Measurements from ENCODE around the gene MUS81. TPM values are rescaled to one million over a fixed set of nuclear protein-coding genes. Genes with fewer than 3 reads are reported as not detected.

MUS81 gene
- total and polyA plus RNA-seq, 2 of the 13 experiments (the other 11 are each of a cell fraction or from before 2014, with no cell fraction given): 25.6 to 30.2 TPM

DNA sequence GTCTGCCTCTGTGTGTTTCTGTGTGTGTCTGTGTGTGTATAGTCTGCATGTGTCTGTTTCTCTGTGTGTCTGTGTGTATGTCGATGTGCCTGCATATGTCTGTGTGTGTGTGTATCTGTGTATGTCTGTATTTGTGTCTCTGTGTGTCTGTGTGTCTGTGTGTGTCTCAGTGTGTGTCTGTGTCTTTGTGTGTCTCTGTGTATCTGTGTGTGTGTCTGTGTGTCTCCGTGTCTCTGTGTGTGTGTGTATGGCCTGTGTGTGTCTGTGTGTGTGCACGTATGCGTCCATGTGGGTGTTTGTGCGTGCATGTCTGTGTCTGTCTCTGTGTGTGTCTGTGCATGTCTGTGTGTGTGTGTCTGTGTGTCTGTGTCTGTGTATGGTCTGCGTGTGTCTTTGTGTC is 26.0 kb upstream of the MUS81 start:
- Histone ChIP-seq H3K27me3 (ENCODE audit: control insufficient read depth in 1 of 2, insufficient read depth in 2 of 2, low read length in 2 of 2) (peaks cover 0 to 26% of the 10 kb centered on the region in 2 experiments; a peak in 1 of 5 replicates), H3K4me1 (ENCODE audit: insufficient read depth, low read length) (no peaks in the 10 kb centered on the region), H3K79me2 (ENCODE audit: insufficient read depth, low read length) (no peaks in the 10 kb centered on the region), H2AFZ (ENCODE audit: low read length) (no peak overlapping the region), H3K36me3 (replicated peaks in 1 of 2; ENCODE audit: control insufficient read depth in 1 of 2, insufficient read depth in 2 of 2, low read length in 2 of 2) (no peaks in the 10 kb centered on the region), H3K4me2 (ENCODE audit: low read depth, low read length) (no peak overlapping the region), H3K27ac (ENCODE audit: extremely low read length, insufficient read depth, low read length) (no peak overlapping the region), H3K4me3 (replicated peaks in 1 of 3; ENCODE audit: insufficient read depth in 1 of 3, low read depth in 2 of 3, low read length in 3 of 3) (no peak overlapping the region), H3K9ac (ENCODE audit: insufficient read depth, low read depth, low read length) (no peak overlapping the region), H3K9me3 (ENCODE audit: low read length) (no peaks in the 10 kb centered on the region), H4K20me1 (ENCODE audit: insufficient read depth, low read length) (no peaks in the 10 kb centered on the region)
- ATAC-seq (no peak), DNase-seq (ENCODE audit: low spot score) (no peak), FAIRE-seq (peak; percentile 39)
- intact Hi-C loops (cut with micrococcal nuclease; ENCODE audit: unreplicated experiment): no loop called here
- whole genome bisulfite sequencing (ENCODE audit: low lambda C conversion rate): 83% methylated on average over 5 of the region's 6 CpGs
- no TSS peak for BruUV-seq (replicated peaks)
- in situ Hi-C loops (cut with HindIII; ENCODE audit: extremely low pct_ligation_motif_present, low pct_unique_long_range_greater_than_20kb): no loop called here
- CTCF ChIA-PET (ENCODE audit: low intra/inter-chr PET ratio, low total read pairs): no interaction called here
- POLR2A ChIA-PET: no interaction called here
- TF ChIP-seq FOXA1 (IDR thresholded peaks at IDR 0.05): peak; percentile 32; the same call in 1 of the 2 replicates
- no peak for TF ChIP-seq FOXA1 (CRISPR knock-in tag; IDR thresholded peaks at IDR 0.05)
- no peak for TF ChIP-seq TEAD3 (CRISPR knock-in tag; optimal IDR thresholded peaks at IDR 0.05; ENCODE audit: borderline replicate concordance)
- TF ChIP-seq PLRG1 (conservative IDR thresholded peaks at IDR 0.05): 0 out of 2 replicates have a peak, but pooled peaks have one; percentile 73
- 0 out of 2 replicates have a peak, but pooled peaks have one; percentile 44 for TF ChIP-seq NBN (conservative IDR thresholded peaks at IDR 0.05)

- no TSS peak for BruUV-seq (replicated peaks)
- Histone ChIP-seq H3K4me2 (ENCODE audit: low read depth, low read length) (no peak overlapping the region), H3K4me1 (ENCODE audit: insufficient read depth, low read length) (peaks cover 24% of the 10 kb centered on the region), H3K79me2 (ENCODE audit: insufficient read depth, low read length) (no peaks in the 10 kb centered on the region), H3K4me3 (replicated peaks in 1 of 3; ENCODE audit: insufficient read depth in 1 of 3, low read depth in 2 of 3, low read length in 3 of 3) (no peak overlapping the region), H3K9ac (ENCODE audit: insufficient read depth, low read depth, low read length) (no peak overlapping the region), H3K27ac (ENCODE audit: extremely low read length, insufficient read depth, low read length) (no peak overlapping the region), H4K20me1 (ENCODE audit: insufficient read depth, low read length) (no peaks in the 10 kb centered on the region), H2AFZ (ENCODE audit: low read length) (no peak overlapping the region), H3K27me3 (ENCODE audit: control insufficient read depth in 1 of 2, insufficient read depth in 2 of 2, low read length in 2 of 2) (no peaks in the 10 kb centered on the region), H3K9me3 (ENCODE audit: low read length) (no peaks in the 10 kb centered on the region), H3K36me3 (replicated peaks in 1 of 2; ENCODE audit: control insufficient read depth in 1 of 2, insufficient read depth in 2 of 2, low read length in 2 of 2) (no peaks in the 10 kb centered on the region)
- ChIA-PET POLR2A (interaction anchor here (1.1 kb wide), 1 partner anchor 10 kb away, joined by 4 read pairs; no protein-coding TSS in a partner anchor), CTCF (ENCODE audit: low intra/inter-chr PET ratio, low total read pairs) (no interaction called here)
- intact Hi-C loops (cut with micrococcal nuclease; ENCODE audit: unreplicated experiment) (no loop called here), in situ Hi-C loops (cut with HindIII; ENCODE audit: extremely low pct_ligation_motif_present, low pct_unique_long_range_greater_than_20kb) (no loop called here)
- WGBS (ENCODE audit: low lambda C conversion rate): 60% methylated on average over 4 of the region's 4 CpGs
- ATAC-seq (no peak), DNase-seq (ENCODE audit: low spot score) (no peak), FAIRE-seq (no peak)
- TF ChIP-seq NFIC (IDR thresholded peaks at IDR 0.05; ENCODE audit: low read length) (no peak), NFE2L2 (IDR thresholded peaks at IDR 0.05; ENCODE audit: low read length) (no peak), GTF3A (CRISPR knock-in tag; conservative IDR thresholded peaks at IDR 0.05) (no peak), ZNF777 (CRISPR knock-in tag; IDR thresholded peaks at IDR 0.05) (no peak), KDM2A (CRISPR knock-in tag; IDR thresholded peaks at IDR 0.05; ENCODE audit: borderline replicate concordance, low read depth) (no peak), KLF9 (CRISPR knock-in tag; IDR thresholded peaks at IDR 0.05; ENCODE audit: low read depth) (no peak), GABPA (IDR thresholded peaks at IDR 0.05; ENCODE audit: low read depth, low read length) (no peak), GABPA (CRISPR knock-in tag; IDR thresholded peaks at IDR 0.05; ENCODE audit: low read depth) (no peak), KDM3A (CRISPR knock-in tag; IDR thresholded peaks at IDR 0.05; ENCODE audit: low read depth) (no peak), BRD4 (CRISPR knock-in tag; IDR thresholded peaks at IDR 0.05) (no peak), ZSCAN12 (CRISPR knock-in tag; IDR thresholded peaks at IDR 0.05) (no peak), ZKSCAN5 (CRISPR knock-in tag; IDR thresholded peaks at IDR 0.05) (no peak)
- TF ChIP-seq, protein P1, sequence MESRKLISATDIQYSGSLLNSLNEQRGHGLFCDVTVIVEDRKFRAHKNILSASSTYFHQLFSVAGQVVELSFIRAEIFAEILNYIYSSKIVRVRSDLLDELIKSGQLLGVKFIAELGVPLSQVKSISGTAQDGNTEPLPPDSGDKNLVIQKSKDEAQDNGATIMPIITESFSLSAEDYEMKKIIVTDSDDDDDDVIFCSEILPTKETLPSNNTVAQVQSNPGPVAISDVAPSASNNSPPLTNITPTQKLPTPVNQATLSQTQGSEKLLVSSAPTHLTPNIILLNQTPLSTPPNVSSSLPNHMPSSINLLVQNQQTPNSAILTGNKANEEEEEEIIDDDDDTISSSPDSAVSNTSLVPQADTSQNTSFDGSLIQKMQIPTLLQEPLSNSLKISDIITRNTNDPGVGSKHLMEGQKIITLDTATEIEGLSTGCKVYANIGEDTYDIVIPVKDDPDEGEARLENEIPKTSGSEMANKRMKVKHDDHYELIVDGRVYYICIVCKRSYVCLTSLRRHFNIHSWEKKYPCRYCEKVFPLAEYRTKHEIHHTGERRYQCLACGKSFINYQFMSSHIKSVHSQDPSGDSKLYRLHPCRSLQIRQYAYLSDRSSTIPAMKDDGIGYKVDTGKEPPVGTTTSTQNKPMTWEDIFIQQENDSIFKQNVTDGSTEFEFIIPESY (CRISPR knock-in tag; IDR thresholded peaks at IDR 0.05): no peak
- TF ChIP-seq, protein P2, sequence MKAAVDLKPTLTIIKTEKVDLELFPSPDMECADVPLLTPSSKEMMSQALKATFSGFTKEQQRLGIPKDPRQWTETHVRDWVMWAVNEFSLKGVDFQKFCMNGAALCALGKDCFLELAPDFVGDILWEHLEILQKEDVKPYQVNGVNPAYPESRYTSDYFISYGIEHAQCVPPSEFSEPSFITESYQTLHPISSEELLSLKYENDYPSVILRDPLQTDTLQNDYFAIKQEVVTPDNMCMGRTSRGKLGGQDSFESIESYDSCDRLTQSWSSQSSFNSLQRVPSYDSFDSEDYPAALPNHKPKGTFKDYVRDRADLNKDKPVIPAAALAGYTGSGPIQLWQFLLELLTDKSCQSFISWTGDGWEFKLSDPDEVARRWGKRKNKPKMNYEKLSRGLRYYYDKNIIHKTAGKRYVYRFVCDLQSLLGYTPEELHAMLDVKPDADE (CRISPR knock-in tag; IDR thresholded peaks at IDR 0.05): no peak
These were observed 18.1 kb upstream of the MUS81 start for GRCh38 chr11:65842144-65842543.

Data from HepG2 (cell line).